ENCODE results near the gene RALGPS1.

The RALGPS1 gene

DNA sequence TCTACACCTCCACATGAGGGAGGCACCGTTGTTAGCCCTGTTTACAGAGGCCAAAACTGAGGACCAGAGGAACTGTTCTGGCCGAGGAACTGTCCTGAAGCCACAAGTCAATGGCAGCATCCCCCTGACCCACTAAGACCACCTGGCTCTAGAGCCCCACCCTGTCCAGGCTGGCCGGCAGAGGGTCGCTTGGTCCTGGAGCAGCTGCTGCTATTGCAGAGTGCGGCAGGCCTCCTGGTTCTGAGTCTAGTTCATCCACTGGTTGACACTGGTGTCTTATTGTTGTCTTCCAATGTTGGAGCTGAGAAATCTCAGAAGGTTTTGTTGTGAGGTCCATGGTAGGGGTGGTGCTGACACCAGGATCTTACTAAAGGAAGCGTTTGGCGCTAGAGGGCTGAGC is 234.4 kb downstream of the RALGPS1 start:
- DNase-seq = no peak

DNA sequence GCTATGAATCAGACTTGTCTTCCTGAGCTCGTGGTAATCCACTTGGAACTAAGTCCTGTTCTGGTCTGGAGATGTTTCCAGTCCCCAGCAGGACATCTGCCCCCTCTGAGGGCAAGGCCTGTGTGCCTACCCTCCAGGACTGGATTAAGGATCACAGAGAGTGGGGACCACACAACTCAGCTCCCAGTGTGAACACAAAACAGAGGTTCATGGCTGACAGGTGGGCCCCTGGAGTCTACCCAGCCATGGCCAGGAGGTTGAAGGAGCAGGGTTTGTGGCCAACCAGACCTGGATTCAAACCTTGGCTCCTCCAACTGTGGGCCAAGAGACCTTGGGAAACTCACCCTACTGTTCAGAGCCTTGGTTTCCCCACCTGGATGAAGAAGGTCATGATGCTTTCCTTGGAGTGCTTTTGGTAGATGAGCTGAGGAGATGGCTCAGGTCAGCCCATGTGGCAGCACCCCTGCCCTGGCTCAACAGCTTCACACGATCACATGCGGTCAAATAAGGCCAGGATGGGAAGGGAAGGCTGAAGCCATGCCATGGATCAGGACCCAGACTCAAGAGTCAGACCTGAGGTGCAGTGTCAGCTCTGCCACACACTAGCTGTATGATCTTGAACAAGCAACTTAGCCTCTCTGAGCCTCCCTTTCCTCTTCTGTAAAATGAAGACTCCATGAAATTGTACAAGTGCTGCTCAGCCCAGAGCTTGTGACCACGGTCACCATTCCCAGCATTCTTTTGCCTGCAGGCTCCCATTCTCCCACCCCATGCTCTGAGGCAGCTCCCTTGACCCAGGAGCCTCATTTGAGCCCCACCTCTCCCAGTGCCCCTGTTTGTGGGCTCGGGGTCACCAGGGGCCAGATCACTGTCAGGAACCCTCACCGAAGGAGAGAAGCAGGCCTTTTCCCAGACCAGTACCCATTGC is 235.1 kb downstream of the RALGPS1 start:
- no peak for DNase-seq

DNA sequence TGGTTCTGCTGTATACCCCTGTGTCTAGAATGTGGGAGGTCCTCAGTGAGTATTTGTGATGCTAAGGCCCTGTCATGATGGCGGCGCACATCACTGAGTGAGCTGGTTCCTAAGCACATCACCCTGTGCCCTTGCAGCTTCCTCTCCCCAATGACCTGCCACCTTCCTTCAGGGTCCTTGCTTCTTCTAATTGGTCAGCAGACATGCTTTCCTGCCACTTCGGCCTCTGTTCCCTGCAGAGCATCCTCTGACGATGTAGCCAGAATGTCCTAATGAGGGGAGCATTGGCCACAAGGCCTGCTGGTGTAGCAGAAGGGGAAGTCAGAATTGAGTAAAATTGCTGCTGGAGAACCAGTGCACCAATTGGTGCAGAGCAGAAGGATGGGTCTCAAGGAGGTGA is 238.9 kb downstream of the RALGPS1 start:
- no peak for DNase-seq

DNA sequence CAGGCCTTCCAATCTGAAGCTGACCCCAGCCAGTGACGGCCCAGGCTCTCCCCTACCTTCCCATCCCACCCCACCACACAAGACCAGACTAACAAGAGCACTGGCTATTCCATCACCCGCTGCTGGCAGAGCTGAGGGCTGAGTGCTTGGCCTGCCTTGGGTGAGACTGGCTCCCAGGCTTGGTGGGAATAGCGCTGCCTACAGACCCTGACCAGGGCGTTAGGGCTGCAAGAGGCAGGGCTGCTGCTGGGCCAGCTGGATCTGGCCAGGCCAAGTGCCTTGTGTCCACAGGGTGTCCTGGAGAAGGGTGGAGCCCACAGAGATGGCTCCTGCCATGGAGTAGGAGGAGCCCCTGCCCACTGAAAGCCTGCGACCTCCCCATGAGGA is 239.4 kb downstream of the RALGPS1 start:
- DNase-seq = no peak

DNA sequence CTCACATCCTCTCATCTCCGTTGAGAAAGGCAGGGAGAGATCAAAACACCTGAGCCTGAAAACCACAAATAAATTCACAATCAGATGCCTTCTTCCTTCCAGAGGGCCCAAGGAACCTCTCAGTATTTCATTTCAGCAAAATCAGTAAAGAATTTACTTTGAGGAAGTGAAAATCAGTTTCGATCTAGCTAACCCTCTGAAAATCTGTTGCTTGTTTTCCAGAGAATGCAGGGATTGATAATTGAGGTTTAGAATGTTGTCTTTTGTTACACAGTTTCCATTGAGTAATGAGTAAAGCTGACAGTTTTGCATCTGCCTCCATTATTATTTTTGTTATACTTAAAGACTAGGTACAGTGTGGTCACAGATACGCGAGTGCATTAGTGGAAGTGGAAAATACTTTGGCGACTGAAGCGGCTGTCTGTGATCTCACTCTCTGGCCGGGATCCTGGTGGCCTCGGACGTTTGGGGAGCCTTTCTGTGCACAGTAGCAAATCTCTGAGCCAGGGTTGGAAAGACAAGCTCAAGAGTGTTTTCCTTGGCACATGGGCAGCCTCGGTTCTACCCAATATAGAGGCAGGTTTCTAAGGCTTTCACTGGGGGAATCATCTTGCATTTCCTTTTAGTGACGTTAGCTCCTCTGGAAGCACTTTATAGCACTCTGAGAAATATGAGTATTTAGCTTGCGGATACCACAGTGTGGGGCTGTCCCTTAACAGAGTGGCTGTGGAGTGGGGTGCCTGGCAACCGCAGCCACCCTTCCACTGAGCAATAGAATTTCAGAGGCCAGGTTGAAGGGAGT is 240.0 kb downstream of the RALGPS1 start:
- DNase-seq = peak in 33 of 58 donors; percentile 25 to 75 (median 42)

DNA sequence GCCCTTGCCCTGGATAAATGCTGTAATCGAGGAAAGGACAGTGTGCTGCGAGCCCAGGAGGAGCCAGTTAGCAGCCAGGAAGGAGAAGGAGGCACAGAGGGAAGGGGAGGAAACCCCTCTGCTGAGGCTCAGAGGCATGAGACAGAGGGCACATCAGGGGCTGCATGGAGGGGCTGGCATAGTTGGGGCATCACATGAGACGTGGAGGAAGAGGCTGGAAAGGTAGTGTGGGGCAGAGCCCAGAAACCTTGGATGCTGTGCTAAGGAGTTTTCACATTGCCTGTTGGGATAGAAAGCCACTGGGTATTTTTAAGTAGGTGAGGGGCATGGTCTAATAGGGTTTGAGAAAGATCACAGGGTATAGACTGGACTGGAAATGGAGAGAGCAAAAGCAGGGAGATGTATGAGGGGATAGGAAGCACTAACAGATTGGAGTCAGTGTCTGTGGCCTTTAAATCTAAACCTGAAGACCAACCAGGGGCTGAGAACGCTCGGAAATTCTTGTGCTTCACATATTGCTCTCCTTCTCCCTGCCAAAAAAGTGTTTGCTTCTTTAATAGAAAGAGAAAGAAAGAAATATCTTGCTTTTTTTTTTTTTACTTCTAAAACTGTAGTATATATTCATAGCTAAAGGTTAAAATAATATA is 240.9 kb downstream of the RALGPS1 start:
- DNase-seq = no peak

DNA sequence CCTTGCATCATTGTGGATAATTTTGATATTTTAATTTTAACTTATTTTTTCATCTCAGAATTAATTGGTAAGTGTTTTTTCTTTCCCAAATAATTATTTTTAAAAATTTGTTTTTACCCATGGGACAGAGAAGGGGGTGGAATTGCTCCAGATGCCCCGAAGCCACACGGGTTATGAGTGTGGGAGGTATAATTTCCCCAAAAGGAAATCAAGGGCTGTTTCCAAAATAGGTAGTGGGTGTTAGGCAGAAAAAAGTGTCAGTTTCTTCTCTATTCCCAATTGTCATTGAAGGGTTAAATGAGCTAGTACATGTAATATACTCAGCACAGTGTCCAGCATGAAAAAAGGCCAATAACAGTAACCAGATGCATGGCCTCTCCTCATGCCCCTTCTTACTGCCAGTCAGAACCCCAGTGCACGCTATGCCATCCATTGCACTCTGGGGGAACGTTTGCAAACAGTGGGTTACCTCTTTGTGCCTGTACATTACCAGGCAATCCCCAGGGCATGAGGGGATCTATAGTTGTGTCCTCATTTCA is 244.3 kb downstream of the RALGPS1 start:
- DNase-seq = no peak

DNA sequence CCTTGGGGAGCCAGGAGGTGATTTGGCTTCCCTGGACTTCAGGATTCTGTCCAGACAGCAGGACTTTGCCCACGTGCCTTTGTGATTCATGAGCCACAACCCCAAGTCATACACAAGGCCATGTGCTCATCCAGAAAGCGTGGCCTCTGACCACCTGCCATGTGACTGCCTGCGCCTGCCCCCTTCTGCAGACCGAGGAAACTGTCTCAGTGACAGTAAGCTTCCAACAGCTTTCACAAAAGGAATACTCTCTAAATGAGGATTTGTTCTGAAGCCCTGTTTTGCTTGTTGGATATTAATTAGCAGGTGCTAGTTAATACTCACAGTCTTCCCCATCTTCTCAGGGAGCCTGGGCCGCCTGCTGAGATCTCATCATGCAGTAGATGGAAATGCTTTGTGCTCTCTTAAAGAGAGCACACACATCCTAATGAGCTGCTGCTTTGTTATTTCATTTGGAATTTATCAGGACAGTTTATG is 244.8 kb downstream of the RALGPS1 start:
- DNase-seq = peak in 39 of 58 donors; percentile 11 to 85 (median 53)

DNA sequence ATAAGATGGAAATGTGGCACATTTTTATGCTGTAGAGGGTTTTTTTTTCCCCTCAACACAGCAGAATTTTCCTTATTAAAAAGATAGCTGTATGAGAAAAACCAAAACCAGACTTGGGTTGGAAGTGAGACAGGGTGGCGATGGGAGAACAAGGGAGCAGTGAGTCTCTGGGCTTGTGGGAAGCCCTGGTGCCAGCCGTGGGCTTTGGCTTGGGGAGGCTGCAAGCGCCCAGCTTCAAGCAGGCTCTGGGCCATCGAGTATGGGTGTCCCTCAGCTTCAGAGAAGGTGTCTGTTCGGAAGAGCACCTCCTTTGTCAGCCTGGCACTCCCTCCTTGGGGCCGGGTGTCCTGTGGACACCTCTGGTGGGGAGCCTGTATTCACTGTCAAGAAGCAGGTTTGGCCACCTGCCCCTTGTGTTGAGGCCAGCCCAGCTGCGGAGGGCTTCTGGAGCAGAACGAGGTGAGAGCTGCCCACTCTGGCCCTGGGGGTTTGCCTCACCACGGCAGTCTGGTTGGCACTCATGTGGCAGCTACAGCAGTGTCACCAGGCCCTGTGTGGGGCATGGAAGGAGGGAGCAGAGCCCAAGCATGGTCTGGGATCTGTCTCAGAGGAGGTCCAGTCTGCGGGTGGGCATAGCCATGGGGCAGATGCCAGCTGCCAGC is 245.5 kb downstream of the RALGPS1 start:
- peak in 2 of 58 donors; percentile 26 to 33 for DNase-seq

DNA sequence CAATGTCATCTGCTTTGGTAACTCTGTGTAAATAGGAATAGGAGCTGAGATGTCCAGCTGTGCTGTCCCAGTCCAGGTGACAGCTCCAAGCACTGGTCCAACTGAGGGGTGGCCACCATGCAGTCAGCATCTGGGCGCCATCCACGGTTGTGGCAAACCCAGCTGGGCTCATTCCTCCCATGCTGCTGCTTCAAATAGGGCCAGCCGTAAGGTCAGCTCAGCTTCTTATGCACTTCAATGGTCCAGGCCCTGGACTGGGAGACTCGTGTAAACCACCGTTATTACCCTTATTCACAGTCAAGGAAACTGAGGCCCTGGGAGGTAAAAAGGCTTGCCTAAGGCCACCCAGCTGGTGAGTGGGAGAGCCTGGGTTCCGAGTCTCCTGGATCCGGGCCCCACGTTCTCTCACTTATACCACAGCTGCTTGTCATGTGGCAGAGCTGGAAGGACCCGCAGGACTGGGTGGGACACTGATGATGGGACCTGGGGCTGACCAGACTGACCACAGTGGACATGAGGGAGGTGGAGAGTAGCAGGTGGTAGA is 246.6 kb downstream of the RALGPS1 start:
- no peak for DNase-seq

DNA sequence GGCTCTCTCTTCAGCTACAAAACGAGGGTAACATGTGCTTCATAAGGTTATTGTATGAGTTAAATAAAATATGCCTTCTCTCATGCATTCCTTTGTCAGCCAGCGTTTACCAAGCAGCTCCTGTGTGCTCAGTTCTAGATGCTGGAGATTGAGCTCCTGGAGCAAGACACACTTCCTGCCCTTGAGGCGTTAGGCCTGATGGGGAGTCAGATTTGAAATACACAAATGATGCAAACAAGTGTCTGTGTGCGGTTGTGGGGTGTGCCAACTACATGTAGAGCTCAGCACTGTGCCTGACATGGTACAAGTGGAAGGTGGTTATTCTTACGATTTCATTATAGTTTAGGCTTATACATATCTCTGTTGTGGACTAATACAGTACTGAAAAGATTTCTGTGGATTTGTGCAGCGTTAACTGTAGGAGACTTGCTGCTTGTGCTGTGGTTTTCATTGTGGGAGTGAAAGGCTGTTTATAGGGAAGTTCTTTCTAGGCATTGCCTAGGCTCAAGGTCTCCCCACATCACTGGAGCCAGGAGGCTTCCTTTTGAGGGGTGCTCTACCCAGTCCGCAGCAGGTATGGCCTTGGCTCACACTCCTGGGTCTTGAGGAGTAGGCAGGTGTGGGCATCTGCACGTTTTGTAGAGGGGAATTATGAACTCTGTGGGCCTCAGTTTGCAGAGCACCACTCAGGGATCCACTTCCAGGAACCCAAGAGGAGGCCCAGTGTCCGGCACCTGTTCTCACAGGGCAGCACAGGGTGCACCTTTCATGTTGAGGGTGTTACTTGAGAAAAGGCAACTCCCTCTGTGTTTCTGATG is 247.7 kb downstream of the RALGPS1 start:
- DNase-seq = no peak

DNA sequence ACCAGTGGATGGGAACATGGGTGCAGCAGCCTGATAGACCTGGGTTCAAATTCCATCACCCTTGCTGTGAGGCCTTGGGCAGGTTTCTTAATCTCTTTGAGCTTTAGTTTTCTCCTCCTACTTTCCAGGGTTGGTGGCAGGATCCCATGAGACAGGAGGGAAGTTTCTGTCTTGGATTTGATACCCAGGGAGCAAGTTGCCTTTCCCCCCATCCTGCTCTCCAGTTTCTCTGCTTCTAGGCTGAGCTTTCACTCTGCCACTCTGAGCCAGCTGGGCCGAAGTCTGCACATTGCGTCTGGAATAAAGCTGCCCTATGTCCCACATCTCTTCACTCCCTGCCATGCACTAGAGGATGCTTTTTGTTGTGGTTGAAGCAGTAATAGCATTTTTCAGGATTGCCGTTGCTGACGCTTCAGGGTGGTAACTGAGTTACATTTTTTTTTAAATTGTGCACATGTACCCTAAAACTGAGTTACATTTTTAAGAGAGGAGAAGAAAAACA is 248.3 kb downstream of the RALGPS1 start:
- peak in 7 of 58 donors; percentile 19 to 35 (median 30) for DNase-seq

DNA sequence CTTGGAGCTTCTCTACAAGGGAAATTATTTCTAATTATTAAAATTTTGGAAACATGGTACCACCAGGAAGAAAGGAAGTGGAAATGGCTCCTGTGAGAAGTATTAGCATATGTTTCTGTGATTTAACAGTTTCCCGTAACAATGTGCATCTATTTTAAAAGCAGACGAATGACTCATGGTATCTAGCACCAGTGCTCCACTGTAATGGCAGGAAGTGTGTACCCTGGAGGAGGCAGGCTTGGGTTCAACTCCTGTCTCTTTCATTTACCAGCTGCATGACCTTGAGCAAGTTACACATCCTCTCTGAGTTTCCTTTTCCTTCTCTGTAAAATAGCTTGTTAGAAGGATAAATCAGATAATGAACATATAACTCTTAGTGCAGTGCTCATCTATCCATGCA is 248.8 kb downstream of the RALGPS1 start:
- DNase-seq = no peak

DNA sequence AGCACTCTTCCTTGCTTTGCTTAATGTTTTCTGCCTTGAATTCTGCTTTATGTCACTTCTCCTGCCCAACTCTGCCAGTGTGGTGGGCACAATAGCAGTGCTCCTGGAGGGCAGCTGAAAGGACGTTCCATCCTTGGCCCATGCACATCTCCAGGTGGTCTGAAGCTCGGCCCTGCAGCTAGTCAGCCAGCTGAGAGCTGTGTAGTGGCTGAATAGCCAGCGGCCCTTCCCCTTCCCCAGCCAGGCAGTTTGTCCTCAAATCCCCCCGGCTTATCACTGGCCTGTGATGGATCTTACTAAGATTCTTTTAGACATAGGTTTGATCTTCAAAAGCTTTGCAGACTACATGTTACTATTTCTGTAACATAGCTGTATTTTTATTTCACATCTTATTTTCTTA is 250.5 kb downstream of the RALGPS1 start:
- no peak for DNase-seq

DNA sequence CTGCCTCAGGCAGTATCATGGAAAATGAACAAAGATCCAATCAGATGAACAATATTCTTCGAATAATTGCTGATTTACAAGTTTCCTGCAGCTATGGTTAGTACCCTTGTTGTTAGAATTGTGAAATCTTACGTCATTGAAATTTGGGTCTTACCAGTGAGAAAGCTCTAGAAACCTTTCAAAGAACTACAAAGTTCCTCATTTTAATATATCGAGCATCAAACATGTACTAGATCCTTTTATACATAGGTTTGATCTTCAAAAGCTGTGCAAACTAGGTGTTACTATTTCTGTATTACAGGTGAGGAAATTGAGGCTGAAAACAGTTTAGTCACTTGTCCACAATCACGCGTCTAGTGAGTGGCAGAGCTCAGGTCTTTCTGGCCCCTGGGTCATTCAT is 251.5 kb downstream of the RALGPS1 start:
- no peak for DNase-seq

DNA sequence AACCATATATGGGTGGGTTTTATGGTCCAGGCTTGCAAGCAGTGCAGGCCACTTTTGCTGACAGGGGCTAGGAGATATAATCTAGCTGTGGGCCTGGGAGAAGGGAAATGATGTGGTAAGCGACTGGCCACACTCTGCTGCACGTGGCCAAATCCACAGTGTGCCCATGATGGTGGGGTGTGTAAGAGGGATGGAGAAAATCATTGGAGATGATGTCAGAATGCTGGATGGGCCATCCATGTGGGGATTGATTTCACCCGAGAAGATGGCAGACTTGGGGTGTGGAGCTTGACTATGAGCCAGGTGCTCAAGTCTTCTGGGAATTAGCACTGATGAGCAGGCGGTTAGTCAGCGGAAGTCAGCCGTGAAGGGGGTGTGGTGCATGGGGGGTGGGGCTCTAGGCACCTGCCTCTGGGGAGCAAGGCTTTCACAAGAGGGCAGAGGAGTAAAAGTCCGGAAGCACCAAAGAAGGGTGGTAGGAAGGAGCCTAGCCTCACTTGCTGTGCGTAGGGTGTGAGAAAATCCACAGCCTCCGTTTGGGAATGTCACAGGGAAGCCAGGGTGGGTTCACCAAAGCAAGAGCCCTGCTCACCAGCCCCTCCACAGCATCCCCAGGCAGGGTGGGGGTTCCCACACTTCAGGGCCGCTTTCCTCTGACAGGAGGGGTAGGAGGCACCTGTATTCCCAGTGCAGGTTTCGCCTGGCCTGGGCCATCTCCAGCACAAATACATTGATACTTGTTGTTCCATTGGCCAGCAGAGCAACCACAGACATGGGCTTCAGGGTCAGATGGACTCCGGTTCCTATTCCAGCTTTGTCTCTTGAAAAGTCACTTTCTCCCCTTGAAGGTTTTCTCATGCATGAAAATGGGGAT is 252.3 kb downstream of the RALGPS1 start:
- DNase-seq = no peak

DNA sequence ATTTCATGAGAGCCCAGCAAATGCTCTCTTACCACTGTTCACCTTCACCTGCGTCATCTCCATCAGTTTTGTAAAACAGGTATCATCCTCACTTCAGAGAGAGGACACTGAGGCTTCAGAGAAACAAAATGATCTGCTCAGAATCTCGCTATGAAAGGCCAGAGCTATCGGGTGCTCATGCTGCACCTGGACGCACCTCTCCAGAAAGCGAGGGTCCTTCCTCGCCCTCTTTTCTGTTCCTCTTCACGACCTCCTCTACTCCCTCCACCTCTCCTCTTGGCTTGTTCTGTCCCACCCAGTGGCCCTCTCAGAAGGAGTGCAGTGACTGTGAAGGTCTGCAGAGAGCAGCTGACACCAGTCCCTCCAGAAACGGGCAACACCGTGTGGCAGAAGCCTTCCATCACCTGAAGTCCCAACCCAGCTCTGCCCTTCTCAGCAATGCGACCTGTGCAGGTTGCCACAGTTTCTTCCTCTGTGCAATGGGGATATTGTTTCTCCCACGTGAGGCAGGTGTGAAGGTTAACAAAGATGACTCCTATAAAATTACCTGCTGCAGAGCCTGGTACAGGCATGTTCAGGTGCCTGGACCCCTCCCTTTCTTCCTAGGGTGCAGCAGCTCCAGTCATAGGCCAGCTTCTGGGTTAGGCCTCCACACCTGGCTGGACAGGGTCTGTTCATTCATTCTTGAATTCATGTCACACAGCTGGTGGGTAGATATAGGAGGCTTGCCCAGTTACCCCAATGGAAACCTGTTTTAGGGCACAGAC is 253.2 kb downstream of the RALGPS1 start:
- DNase-seq = no peak
